Measurements from ENCODE around the gene CFHR3. TPM values are rescaled to one million over a fixed set of nuclear protein-coding genes. Genes with fewer than 3 reads are reported as not detected.
"Not testable (repeated sequence)": the region's sequence is repeated elsewhere in the genome, so short reads cannot be mapped to it uniquely, and the experiment has no call there.

The CFHR3 gene
- polyA plus RNA-seq (ENCODE audit: insufficient read length in 3 of 3) = under 1 TPM; 0.09 to 0.31 (median 0.24) TPM
- long read RNA-seq, donor 1 = 0 reads
- long read RNA-seq, donor 2 = 0 reads
- long read RNA-seq, donor 3 = 0 reads
- long read RNA-seq, donor 4 = 0 reads
- long read RNA-seq, donor 5 = 0 reads
- long read RNA-seq, donor 6 = 0 reads
- long read RNA-seq, donor 7 = 0 reads
- long read RNA-seq, donor 8 = 0 reads
- long read RNA-seq, donor 9 = 0 reads
- long read RNA-seq, donor 10 = 0 reads
- long read RNA-seq, donor 11 = 0 reads
- long read RNA-seq, donor 12 = 0 reads
- long read RNA-seq, donor 13 = 0 reads
- long read RNA-seq, donor 14 = 0 reads
- long read RNA-seq, donor 15 = 0 reads
- long read RNA-seq, donor 16 = 0 reads

DNA sequence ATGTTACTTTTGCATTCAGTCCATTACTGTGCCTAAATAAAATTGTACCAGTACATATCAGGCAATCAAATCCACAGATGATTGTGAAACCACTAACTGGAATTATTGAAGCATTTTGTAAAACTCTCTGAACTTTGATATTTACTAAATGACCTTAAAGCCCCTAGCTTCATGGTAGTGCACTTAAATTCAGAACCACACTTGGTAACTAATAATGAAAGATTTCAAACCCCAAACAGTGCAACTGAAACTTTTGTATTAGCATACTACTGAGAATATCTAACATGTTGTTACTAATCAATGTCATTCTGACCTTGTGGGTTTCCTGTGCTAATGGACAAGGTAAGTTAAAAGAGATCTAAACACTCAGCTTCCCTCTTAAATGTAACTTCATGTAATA, at the start of gene CFHR3:
CFHR3 (plus strand) TSS at position 238 of the 400 bp plus-strand sequence; CDS start at position 285, 47 bp downstream.
- no peak for DNase-seq

DNA sequence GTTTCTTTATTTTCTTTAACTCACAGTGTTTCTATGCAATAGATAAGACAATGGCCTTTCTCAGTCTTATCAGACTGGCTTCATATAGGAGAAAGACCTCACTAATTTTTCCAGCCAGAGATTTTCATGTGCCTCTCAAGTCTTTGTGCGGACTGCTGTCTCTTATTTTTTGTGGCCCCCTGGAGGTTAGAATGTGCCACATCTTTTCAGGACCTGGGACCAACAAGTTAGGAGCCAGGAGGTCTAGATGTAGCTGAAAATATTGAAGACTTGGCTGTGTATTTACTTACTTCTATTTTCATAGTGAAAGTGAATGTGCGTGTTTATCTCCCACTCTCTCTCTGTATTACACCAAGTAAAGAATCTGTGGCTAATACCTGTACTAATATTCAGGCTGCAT, 42.1 kb upstream of the CFHR3 start:
- no peak for DNase-seq

DNA sequence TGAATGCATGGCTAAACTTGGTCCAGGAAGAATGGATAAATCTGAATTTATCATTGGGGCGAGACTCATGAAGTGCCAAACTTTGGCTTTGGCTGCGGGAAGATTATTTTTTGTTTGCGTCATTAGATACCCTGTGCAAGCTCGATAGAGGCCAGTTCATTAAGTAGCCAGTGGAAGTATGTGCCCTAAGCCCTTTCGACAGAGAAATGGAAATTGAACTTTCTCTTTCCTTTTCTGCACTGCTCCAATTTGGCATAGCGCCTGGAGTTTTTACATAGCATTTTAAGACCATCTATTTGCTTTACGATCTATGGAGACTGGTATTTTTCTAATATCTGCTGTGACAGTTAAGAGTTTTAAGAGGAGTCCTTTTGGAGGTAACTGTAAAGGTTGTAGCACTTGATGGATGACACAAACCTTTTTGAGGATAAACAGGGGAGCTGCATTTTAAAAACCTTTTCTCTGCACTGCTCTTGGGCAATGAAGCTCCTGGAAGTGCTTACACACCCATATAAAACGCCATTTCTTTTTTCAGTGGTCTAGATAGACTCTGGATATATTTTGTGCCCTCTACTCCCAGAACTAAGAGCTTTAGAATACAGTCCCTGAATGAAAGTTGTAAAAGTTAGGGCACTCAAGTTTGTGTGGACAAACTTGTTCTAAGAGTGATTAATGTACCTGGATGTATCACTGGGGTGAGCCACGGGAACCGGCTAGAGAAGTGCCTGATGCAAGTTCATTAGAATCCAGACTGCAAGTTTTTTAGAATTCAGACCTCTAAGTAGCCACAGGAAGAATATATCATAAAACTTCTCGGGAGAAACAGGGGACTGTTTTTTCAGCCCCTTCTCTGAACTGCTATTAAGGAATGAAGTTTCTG, 41.3 kb upstream of the CFHR3 start:
- DNase-seq = no peak

DNA sequence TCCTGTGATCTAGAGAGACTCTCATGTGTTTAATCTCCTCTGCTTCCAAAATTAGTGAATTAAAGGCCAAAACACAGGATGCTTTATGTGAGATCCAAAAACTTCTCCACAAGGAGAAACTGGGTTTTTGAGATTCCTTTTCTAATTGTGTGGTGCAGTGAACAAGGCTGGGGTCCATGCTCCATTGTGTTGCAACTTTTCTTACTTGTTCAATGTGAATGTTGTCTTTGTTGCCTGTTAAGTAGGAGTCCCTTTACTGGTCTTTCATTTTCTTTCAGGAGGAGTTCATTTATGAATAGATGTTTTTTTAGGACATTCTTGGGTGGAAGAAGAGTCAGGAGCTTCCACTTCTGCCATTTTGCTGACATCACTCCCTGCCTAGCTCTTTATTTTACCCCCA, 40.6 kb upstream of the CFHR3 start:
- DNase-seq = no peak

DNA sequence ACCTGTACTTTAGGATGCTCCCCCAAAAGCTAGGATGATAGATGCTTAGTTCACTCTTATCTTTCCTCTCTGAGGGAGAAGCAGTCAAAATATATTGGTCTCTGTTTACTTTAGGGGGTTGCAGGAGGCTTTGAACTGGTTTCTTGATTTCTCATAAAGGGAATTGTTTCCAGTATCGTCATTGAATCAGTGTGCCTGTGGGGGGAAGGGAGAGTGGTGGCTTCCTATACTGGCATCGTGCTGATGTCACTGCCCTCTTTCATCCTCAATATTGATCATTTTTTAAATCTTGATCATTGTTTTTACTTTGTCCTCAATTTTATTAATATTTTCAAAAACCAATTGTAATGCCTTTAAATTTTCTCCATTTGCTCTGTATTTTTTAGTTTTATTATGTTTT, 40.2 kb upstream of the CFHR3 start:
- no peak for DNase-seq

DNA sequence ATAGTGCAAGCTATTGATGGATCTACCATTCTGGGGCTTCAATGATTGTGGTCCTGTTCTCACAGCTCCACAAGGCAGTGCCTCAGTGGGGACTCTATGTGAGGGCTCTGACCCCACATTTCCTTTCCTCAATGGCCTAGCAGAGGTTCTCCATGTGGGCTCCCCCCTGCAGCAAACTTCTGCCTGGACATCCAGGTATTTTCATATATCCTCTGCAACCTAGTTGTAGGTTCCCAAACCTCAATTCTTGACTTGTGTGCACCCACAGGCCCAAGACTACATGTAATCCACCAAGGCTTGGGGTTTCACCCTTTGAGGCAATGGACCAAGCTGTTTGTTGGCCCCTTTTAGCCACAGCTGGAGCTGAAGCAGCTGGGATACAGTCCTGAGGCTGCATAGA, 35.9 kb upstream of the CFHR3 start:
- no peak for DNase-seq

DNA sequence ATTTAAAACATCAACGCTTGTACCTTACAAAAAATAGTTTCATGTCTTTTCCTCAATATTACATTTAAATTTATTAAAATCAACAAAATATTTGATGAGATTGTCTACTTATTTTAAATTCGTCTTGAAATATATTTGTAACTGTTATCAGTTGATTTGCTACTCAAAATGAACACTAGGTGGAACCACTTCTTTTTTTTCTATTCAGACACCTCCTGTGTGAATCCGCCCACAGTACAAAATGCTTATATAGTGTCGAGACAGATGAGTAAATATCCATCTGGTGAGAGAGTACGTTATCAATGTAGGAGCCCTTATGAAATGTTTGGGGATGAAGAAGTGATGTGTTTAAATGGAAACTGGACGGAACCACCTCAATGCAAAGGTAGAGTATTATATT, 31.4 kb upstream of the CFHR3 start:
- DNase-seq = not testable (repeated sequence)

DNA sequence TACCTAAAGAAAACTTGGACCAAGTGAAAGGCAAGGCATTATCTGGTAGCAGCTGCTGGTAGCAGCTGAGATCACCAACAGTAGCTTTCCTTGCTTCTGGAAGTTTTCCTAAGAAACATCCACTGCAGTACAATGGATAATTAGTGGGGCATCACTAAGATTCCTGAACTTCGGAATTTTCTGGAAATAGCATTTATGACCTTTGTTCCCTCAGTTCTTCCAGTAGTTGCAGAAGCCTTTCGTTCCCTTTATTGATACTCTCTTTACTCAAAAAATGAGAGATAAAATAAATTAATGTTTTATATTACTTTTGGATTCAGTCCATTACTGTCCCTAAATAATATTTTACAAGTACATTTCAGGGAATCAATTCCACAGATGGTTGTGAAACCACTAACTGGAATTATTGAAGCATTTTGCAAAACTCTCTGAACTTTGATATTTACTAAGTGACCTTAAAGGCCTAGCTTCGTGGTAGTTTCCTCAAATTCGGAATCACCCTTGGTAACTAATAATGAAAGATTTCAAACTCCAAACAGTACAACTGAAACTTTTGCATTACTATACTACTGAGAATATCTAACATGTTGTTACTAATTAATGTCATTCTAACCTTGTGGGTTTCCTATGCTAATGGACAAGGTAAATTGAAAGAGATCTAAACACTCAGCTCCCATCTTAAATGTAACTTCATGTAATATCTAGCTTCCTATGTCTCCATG, 9.5 kb upstream of the CFHR3 start:
- not testable (repeated sequence) for DNase-seq

DNA sequence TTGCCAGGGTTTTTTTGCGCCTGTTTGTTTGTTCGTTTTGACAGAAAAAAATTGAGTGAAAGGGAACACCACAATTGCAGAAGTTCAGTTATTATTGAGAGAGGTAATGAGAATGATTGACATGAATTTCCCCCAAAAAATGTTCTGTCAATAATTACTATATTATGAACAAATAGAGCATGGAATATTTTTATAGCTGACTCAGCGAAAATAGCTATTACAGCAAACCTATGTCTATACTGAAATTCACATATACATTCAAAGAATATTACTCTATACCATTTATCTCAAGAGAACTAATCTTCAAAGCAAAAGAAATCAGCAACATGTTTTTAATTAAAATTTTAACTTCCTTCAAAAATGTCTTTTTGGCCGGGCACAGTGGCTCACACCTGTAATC, 4.8 kb upstream of the CFHR3 start:
- DNase-seq = not testable (repeated sequence)

DNA sequence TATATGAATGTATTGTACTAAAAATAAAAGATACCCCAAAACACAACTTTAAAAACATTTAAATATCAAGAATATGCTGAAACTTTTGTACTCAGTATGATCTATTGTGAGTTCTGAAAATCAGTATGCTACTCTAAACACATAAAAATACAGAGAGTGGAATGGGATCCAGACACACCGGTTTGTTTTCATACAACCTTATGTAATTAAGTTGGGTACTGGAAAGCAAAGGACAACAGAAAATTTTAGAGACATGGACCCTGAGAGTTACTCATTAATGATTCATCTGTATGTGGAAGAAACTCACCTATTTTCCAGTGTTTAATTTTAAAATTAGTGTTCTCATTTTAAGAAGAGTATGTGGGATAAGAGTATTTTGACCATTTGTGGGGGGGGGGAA, 927 bp upstream of the CFHR3 start:
- DNase-seq = no peak

DNA sequence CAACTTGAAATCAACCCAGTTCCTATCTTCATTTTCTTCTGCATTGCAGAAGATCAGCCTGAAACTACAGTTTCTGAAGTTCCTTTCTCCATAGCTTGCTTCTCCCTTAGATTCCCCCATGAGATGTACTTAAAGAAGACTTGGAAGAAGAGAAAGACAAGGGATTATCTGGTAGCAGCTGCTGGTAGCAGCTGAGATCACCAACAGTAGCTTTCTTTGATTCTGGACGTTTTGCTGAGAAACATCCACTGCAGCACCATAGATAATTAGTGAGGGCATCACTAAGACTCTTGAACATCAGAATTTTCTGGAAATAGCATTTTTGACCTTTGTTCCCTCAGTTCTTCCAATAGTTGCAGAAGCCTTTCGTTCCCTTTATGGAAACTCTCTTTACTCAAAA, 465 bp upstream of the CFHR3 start:
- DNase-seq = no peak

DNA sequence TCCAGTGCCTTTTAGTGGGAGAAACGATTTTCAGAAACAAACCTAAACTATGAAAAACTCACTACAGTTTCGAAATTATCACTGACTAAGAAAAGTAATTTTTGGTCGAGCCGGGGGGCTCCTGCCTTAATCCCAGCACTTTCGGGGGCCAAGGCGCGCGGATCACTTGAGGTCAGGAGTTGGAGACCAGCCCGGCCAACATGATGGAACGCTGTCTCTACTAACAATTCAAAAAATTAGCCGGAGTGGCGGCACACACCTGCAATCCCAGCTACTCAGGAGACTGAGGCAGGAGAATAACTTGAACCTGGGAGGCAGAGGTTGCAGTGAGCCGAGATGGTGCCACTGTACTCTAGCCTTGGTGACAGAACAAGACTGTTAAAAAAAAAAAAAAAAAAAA, 3.0 kb downstream of the CFHR3 start:
- DNase-seq = no peak

DNA sequence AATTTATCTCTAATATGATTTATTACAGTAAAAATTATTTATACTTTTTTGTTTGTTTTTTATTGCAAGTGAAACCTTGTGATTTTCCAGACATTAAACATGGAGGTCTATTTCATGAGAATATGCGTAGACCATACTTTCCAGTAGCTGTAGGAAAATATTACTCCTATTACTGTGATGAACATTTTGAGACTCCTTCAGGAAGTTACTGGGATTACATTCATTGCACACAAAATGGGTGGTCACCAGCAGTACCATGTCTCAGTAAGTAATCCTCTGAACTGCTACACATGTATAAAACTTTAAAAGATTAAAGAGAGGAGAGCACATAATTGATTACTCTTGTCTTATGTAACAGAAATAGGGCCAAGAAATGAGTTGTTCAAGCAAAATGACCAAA, 4.5 kb downstream of the CFHR3 start:
- DNase-seq = no peak

DNA sequence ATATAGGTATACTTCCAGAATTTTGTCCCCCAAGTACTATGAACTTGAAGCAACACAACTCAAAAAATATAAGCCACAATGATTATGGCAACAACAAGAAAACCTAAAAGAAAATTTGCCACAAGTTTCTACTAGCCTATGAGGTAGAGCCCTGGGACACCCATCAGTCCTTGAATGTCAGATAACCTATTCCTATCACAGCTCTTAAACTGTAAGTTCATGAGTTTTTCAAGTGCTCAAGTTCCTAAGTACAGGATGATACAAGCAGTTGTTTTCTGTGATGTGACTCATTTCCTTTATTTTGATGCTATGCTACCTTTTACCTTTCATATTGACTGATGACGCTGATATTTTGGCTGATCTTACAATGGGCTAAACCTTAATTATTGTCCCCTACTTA, 16.6 kb downstream of the CFHR3 start:
- DNase-seq = not testable (repeated sequence)

DNA sequence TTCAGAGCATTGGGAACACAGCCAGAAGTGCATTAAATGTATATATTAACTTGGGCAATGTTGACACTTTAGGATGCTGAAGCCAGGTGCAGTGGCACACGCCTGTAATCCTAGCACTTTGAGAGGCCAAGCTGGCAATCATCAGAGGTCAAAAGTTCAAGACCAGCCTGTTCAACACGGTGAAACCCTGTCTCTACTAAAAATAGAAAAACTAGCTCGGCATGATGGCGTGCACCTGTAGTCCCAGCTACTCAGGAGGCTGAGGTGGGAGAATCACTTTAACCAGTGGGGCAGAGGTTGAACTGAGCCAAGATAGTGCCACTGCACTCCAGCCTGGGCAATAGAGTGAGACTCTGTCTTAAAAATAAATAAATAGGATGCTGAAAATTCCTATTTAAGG, 19.5 kb downstream of the CFHR3 start:
- DNase-seq = not testable (repeated sequence)

DNA sequence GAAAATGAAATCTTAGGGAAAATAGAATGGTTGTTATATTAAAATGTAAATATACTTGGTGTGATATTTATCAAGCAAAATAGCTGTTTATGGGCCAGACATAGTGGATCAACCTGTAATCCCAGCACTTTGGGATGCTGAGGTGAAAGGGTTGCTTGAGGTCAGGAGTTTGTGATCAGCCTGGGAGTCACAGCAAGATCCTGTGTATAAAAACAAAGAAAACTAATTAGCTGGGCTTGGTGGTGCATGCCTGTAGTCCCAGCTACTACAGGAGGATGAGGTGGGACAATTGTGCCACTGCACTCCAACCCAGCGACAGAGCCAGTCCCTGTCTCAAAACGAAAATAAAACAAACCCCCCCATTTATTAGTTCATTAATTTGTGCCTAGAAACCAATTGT, 23.3 kb downstream of the CFHR3 start:
- no peak for DNase-seq

DNA sequence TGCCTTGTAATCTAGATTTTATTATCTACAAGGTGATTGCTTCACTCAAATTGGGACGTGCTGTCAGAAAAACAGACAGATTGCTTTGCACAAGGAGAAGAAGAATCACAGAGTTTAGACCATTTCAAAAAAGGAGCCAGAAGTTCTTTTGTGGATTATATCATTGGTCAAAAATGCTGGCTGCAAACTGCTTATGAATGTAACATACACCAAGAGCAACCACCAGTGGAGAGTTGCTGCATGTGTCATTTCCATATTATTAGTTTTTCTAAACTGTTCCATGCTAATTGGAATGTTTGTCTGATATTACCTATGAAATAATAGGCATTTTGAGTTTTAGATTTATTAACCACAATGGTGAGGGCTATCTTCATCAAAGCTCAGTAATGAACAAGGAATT, 27.3 kb downstream of the CFHR3 start:
- not testable (repeated sequence) for DNase-seq

DNA sequence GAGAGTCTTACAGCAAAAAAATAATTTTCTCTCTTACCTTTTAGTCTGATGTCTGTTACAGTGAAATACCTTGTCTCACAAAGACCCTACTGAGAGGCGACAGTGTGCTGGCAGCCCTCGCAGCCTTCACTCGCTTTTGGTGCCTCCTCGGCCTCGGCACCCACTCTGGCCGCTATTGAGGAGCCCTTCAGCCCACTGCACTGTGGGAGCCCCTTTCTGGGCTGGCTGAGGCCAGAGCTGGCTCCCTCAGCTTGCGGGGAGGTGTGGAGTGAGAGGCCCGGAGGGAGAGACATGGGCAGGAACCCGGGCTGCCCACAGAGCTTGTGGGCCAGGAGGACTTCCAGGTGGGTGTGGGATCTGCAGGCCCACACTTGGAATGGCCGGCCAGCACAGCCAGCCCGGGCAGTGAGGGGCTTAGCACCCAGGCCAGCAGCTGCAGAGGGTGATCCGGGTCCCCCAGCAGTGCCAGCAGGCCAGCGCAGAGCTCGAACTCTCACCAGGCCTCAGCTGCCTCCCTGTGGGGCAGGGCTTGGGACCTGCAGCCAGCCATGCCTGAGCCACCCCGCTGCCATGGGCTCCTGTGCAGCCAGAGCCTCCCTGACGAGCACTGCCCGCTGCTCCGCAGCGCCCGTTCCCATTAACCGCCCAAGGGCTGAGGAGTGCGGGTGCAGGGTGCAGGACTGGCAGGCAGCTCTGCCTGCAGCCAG, 34.0 kb downstream of the CFHR3 start:
- no peak for DNase-seq

DNA sequence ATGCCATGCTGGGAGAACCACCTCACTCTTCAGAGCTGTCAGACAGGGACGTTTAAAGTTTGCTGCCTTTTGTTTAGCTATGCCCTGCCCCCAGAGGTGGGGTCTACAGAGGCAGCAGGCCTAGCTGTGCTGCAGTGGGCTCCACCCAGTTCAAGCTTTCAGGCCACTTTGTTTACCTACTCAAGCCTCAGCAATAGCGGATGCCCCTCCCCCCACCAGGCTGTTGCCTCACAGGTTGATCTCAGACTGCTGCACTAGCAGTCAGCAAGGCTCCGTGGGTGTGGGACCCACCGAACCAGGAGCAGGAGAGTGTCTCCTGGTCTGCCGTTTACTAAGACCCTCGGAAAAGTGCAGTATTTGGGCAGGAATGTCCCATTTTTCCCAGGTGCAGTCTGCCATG, 42.8 kb downstream of the CFHR3 start:
- not testable (repeated sequence) for DNase-seq

DNA sequence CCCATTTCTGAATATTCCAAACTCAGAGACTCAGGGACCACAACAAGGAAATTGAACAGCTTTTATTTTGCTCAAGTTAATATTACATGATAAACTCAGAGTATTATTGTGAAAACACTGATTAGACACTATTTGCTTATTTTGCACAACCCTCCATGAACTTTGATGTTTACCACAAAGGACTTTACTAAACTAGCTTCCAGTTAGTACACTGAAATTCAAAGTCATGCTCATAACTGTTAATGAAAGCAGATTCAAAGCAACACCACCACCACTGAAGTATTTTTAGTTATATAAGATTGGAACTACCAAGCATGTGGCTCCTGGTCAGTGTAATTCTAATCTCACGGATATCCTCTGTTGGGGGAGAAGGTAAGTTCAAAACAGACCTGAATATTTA, 44.9 kb downstream of the CFHR3 start, which contains the start of gene CFHR1:
CFHR1 (plus strand) TSS at position 201 of the 400 bp plus-strand sequence; CDS start at position 315, 114 bp downstream.
- not testable (repeated sequence) for DNase-seq

DNA sequence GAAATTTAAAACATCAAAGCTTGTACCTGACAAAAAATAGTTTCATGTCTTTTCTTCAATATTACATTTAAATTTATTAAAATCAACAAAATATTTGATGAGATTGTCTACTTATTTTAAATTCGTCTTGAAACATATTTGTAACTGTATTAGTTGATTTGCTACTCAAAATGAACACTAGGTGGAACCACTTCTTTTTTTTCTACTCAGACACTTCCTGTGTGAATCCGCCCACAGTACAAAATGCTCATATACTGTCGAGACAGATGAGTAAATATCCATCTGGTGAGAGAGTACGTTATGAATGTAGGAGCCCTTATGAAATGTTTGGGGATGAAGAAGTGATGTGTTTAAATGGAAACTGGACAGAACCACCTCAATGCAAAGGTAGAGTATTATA, 53.2 kb downstream of the CFHR3 start:
- DNase-seq = peak; percentile 0
